Measurements from ENCODE around the gene NAT8.
"Not testable (repeated sequence)": the region's sequence is repeated elsewhere in the genome, so short reads cannot be mapped to it uniquely, and the experiment has no call there.

NAT8 gene

DNA sequence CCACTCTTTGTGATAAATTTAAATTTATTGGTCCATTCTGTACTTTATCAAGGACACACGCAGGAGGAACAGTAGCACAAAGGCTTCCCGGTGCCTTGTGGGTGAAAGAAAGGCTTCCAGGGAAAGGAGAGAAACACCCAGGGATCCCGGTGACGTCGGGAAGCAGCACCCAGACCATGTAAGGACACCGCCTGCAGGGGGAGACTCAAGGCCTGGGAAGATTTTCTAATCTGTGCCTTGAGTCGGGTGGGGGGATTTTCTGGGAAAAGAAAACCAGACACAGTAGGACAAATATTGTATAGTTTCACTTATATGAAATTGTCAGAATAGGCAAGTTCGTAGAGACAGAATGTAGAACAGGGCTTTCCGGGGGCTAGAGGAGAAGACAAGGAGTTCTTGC is 17.6 kb downstream of the NAT8 start:
- H3K4me1 ChIP-seq (ENCODE audit: control insufficient read depth, insufficient read depth, low read length); H3K27ac ChIP-seq (ENCODE audit: low read depth, low read length); H3K9ac ChIP-seq (ENCODE audit: low read length); H3K4me3 ChIP-seq (ENCODE audit: low read length); H3K27me3 ChIP-seq (ENCODE audit: control insufficient read depth, insufficient read depth, low read length); H3K36me3 ChIP-seq (ENCODE audit: control insufficient read depth, insufficient read depth, low read length): not testable (repeated sequence)

DNA sequence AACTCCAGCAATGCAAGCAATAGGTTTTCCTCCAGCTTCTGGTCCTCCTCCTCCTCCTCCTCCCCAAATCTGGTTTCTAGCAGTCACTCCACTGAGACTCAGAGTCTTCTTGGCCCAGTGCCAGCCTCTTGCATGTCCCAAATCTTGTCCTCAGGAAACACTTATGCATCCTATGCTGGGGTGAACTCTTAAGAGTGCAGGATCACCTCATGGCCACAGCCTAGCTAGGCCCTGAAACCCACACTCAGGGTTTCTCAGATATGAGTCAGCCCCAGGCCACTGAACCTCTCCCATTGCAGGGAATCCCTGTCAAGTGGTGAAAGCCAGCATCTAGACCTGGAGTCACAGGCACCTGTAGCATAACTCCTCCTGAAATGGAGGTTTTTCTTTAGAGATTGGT is 18.2 kb downstream of the NAT8 start:
- not testable (repeated sequence) for H3K36me3 ChIP-seq (ENCODE audit: control insufficient read depth, insufficient read depth, low read length); H3K27ac ChIP-seq (ENCODE audit: low read depth, low read length); H3K4me3 ChIP-seq (ENCODE audit: low read length); H3K27me3 ChIP-seq (ENCODE audit: control insufficient read depth, insufficient read depth, low read length); H3K9ac ChIP-seq (ENCODE audit: low read length); H3K4me1 ChIP-seq (ENCODE audit: control insufficient read depth, insufficient read depth, low read length)

DNA sequence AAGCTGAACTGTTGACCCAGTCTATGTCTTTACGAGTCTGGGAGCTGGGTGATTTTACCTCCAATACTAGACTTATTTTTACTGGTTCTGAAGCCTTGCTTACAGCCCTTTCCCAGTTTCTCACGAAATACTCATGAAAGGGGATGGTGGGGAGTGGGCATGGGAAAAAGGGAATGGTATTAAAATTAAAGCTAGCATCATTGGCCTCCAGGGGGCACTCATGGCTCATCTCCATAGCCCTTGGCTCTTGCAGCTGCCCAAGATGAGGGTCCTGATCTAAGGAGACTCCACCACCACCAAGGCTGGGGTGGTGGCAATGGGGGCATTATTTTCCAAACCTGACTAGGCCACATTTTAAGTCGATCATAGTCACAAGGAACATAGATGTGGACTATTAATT is 22.3 kb downstream of the NAT8 start:
- not testable (repeated sequence) for H3K27me3 ChIP-seq (ENCODE audit: control insufficient read depth, insufficient read depth, low read length); H3K4me1 ChIP-seq (ENCODE audit: control insufficient read depth, insufficient read depth, low read length); H3K27ac ChIP-seq (ENCODE audit: low read depth, low read length); H3K36me3 ChIP-seq (ENCODE audit: control insufficient read depth, insufficient read depth, low read length); H3K9ac ChIP-seq (ENCODE audit: low read length); H3K4me3 ChIP-seq (ENCODE audit: low read length)

DNA sequence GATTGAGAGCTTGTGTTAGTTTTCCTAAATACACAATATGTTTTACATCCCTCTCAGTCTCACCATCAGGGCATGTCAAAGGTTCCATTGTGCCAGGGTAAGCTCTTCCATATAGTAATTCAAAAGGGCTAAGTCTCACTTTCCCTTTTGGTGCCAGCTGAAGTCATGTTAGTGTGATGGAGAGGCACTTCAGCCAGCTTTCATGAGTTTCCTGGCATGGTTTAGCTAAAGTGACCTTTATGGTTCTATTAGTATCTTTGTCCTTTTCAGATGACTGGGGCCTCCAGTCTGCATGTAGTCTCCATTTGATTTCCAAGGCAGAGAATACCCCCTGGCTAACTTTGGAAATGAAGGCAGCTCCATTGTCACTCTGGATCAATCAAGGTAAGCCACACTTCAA is 27.2 kb downstream of the NAT8 start:
- no peaks in the 10 kb centered on the region for H3K27me3 ChIP-seq (ENCODE audit: control insufficient read depth, insufficient read depth, low read length)
- no peak overlapping the region for H3K4me3 ChIP-seq (ENCODE audit: low read length)
- no peak overlapping the region for H3K27ac ChIP-seq (ENCODE audit: low read depth, low read length)
- H3K9ac ChIP-seq (ENCODE audit: low read length): no peak overlapping the region
- H3K4me1 ChIP-seq (ENCODE audit: control insufficient read depth, insufficient read depth, low read length): no peaks in the 10 kb centered on the region
- H3K36me3 ChIP-seq (ENCODE audit: control insufficient read depth, insufficient read depth, low read length): no peaks in the 10 kb centered on the region

DNA sequence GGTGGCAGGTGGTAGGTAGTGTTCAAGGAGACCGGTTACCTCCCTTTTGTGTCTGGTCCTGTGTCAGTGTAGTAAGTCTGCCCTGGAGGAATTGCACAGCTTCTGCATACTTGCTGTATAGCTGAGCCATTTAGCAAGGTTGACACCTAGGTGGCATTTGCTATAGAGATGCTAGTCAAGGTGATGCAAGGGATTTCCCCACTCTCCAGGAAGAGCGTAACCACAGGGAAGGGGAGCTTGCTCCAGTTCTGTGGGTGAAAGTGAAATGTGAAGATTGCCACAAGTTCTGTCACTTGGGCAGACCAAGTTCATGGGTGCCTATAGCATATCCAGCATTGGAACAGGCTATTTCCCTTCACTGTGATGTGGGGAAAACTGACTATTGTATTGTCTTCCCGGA is 28.1 kb downstream of the NAT8 start:
- H3K4me3 ChIP-seq (ENCODE audit: low read length): no peak overlapping the region
- H3K36me3 ChIP-seq (ENCODE audit: control insufficient read depth, insufficient read depth, low read length): no peaks in the 10 kb centered on the region
- H3K27me3 ChIP-seq (ENCODE audit: control insufficient read depth, insufficient read depth, low read length): no peaks in the 10 kb centered on the region
- H3K4me1 ChIP-seq (ENCODE audit: control insufficient read depth, insufficient read depth, low read length): no peaks in the 10 kb centered on the region
- H3K27ac ChIP-seq (ENCODE audit: low read depth, low read length): no peak overlapping the region
- no peak overlapping the region for H3K9ac ChIP-seq (ENCODE audit: low read length)

DNA sequence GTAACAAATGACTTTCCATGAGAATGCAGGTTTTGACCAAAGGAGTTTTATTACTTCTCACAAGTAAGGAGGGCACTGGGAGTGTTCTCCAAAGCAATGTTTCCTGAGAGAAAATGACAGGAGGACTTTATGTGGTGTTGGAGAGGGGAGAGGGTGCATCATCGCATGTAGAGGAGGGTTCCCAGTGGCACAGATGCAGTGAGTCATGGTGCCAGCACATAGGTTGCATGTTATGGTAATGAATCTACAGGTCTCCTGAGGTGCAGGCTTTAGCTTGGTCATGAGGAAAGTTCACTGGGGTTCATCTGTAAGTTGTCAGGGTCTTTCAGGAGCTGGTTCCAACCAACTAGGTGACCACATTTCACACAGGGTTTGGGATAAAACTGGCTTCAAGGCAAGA is 30.4 kb downstream of the NAT8 start:
- no peak overlapping the region for H3K9ac ChIP-seq (ENCODE audit: low read length)
- no peak overlapping the region for H3K27ac ChIP-seq (ENCODE audit: low read depth, low read length)
- H3K27me3 ChIP-seq (ENCODE audit: control insufficient read depth, insufficient read depth, low read length): no peaks in the 10 kb centered on the region
- H3K36me3 ChIP-seq (ENCODE audit: control insufficient read depth, insufficient read depth, low read length): peaks cover 4% of the 10 kb centered on the region
- no peaks in the 10 kb centered on the region for H3K4me1 ChIP-seq (ENCODE audit: control insufficient read depth, insufficient read depth, low read length)
- H3K4me3 ChIP-seq (ENCODE audit: low read length): no peak overlapping the region

DNA sequence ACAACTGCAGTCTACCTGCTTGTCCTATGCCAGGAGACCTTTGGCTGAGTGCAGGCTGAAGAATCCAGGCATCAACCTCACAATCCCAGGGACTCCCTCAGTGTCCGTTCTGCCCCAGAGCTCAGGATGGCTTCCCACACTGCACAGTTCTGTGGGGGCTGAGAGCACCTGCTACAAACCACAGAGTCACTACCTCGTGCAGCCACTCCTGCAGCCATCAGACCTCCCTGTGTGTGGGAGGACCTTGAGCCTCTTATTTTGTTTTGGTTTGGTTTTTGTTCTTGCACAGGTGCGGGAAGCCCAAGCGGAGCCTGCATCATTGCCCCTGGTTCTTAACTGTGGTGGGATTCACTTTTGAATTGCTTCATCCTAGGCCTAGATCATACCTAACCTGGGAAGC is 31.0 kb downstream of the NAT8 start:
- Histone ChIP-seq H3K4me1 (ENCODE audit: control insufficient read depth, insufficient read depth, low read length) (no peaks in the 10 kb centered on the region), H3K9ac (ENCODE audit: low read length) (no peak overlapping the region), H3K27ac (ENCODE audit: low read depth, low read length) (no peak overlapping the region), H3K36me3 (ENCODE audit: control insufficient read depth, insufficient read depth, low read length) (peaks cover 4% of the 10 kb centered on the region), H3K27me3 (ENCODE audit: control insufficient read depth, insufficient read depth, low read length) (no peaks in the 10 kb centered on the region), H3K4me3 (ENCODE audit: low read length) (no peak overlapping the region)

DNA sequence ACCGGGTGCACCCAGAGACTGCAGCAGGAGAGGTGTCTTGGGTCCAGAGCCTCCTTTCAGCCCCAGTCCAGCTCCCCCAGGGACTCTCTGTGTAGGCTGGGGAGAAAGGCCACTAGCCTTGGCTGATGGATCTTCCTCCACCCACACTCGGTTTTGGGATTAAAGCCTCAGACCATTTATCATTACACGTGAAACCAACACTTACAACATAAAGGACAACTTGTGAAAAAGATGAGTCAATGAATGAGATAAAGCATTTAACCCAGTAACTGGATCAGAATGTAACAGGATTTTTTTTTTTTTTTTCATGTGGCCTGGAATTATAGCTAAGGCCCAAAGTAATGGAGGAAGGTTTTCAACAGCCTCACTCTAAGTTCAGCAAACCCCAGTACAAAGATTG is 32.1 kb downstream of the NAT8 start:
- H3K4me3 ChIP-seq (ENCODE audit: low read length): no peak overlapping the region
- no peaks in the 10 kb centered on the region for H3K4me1 ChIP-seq (ENCODE audit: control insufficient read depth, insufficient read depth, low read length)
- no peak overlapping the region for H3K27ac ChIP-seq (ENCODE audit: low read depth, low read length)
- peaks cover 4% of the 10 kb centered on the region for H3K36me3 ChIP-seq (ENCODE audit: control insufficient read depth, insufficient read depth, low read length)
- no peak overlapping the region for H3K9ac ChIP-seq (ENCODE audit: low read length)
- no peaks in the 10 kb centered on the region for H3K27me3 ChIP-seq (ENCODE audit: control insufficient read depth, insufficient read depth, low read length)

DNA sequence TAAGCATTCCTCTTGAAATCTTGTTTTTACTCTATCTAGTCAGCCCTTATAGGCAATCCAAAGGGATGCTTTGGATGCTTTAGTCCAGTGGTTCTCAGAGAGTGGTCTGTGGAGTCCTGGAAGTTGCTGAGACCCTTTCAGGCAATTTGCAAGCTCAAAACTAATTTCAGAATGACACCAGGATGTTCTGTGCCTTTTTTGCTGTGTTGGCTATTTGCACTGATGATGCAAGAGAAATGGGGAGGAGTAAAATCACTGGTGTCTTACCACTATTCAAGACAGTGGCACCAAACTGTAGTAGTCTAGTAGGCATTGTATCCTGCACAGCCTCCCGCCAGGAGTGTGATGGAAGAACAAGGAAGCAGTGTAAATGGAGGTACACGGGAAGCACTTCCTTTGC is 37.6 kb downstream of the NAT8 start:
- H3K36me3 ChIP-seq (ENCODE audit: control insufficient read depth, insufficient read depth, low read length): peaks cover 11% of the 10 kb centered on the region
- H3K9ac ChIP-seq (ENCODE audit: low read length); H3K4me1 ChIP-seq (ENCODE audit: control insufficient read depth, insufficient read depth, low read length); H3K27me3 ChIP-seq (ENCODE audit: control insufficient read depth, insufficient read depth, low read length); H3K4me3 ChIP-seq (ENCODE audit: low read length); H3K27ac ChIP-seq (ENCODE audit: low read depth, low read length): not testable (repeated sequence)

DNA sequence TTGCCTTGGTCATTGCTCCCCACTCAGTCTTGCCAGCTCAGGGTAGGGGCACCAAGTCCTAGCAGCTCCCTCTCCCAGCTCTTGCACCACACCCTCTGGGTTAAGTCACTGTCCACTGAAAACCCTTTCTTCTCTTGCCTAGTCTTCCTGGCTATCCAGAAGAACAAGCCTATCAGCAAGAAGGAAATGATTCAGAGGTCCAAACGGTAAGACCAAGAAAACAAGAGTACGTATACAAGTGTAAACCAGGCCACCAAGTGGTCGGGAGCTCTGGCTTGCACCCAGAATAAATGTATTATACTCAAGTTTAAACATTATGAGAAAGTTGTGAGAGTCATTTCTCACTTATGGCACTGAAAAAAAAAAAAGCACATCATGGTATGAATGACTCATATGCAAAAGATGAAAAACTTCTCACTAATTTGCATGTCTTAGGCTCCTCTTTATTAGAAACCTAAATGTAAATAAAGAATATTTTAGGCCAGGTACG is 39.1 kb downstream of the NAT8 start:
- H3K9ac ChIP-seq (ENCODE audit: low read length); H3K27me3 ChIP-seq (ENCODE audit: control insufficient read depth, insufficient read depth, low read length); H3K4me3 ChIP-seq (ENCODE audit: low read length); H3K27ac ChIP-seq (ENCODE audit: low read depth, low read length); H3K4me1 ChIP-seq (ENCODE audit: control insufficient read depth, insufficient read depth, low read length); H3K36me3 ChIP-seq (ENCODE audit: control insufficient read depth, insufficient read depth, low read length): not testable (repeated sequence)

DNA sequence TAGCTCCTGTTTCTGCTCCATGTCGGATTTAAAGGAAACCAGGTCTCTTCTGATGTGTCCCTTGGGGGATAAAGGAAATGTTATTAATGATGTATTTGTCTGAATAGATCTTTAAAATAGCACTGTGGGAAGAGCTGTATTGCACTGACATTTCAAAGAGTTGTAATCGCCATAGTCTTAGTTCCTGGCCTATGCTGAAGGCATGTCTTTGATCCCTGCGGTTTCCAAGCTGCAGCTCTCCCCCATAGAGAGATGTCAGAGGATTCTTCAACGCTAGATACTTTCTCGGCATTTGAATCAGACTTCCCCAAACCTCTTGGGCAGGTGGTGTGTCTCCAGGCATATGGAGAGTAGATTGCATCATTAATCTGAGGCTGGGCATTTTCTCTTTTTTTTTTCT is 40.4 kb downstream of the NAT8 start:
- H3K4me1 ChIP-seq (ENCODE audit: control insufficient read depth, insufficient read depth, low read length): no peaks in the 10 kb centered on the region
- H3K4me3 ChIP-seq (ENCODE audit: low read length): no peak overlapping the region
- no peak overlapping the region for H3K27ac ChIP-seq (ENCODE audit: low read depth, low read length)
- H3K9ac ChIP-seq (ENCODE audit: low read length): no peak overlapping the region
- peaks cover 7% of the 10 kb centered on the region for H3K36me3 ChIP-seq (ENCODE audit: control insufficient read depth, insufficient read depth, low read length)
- H3K27me3 ChIP-seq (ENCODE audit: control insufficient read depth, insufficient read depth, low read length): no peaks in the 10 kb centered on the region

DNA sequence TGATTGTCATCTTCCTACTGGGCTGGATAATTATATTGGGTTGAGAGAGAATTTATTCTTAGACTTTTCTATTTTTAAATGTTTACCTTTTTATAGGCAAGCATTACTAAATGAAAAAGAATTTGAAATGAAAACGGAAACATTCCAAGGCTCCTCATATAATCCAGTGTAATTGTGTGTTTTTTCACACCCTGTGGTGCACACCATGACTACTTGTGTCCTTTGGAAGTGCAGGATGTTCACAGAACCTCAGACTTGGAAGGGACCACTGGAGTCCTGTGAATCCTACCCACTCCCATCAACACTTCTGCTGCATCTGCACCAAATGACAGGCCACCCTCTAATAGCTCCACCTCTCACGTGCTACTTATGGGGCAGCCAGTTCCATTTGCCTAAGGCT is 48.0 kb downstream of the NAT8 start:
- H3K27ac ChIP-seq (ENCODE audit: low read depth, low read length): no peak overlapping the region
- H3K4me3 ChIP-seq (ENCODE audit: low read length): no peak overlapping the region
- no peaks in the 10 kb centered on the region for H3K36me3 ChIP-seq (ENCODE audit: control insufficient read depth, insufficient read depth, low read length)
- no peaks in the 10 kb centered on the region for H3K4me1 ChIP-seq (ENCODE audit: control insufficient read depth, insufficient read depth, low read length)
- no peak overlapping the region for H3K9ac ChIP-seq (ENCODE audit: low read length)
- H3K27me3 ChIP-seq (ENCODE audit: control insufficient read depth, insufficient read depth, low read length): no peaks in the 10 kb centered on the region

DNA sequence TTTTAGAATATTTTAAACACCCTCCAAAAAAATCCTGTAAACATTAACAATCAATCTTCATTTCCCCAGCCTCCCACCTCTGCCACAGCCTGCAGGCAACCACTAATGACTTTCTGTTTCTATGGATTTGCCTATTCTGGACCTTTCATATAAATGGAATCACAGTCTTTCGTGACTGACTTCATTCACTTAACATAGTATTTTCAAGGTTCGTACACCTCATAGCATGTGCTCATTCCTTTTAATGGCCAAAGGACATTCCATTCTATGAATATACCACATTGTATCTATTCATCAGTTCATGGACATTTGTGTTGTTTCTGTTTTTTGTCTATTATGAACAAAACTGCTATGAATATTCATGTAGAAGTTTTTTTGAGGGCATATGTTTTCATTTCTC is 48.5 kb downstream of the NAT8 start:
- Histone ChIP-seq H3K36me3 (ENCODE audit: control insufficient read depth, insufficient read depth, low read length) (no peaks in the 10 kb centered on the region), H3K4me1 (ENCODE audit: control insufficient read depth, insufficient read depth, low read length) (no peaks in the 10 kb centered on the region), H3K9ac (ENCODE audit: low read length) (no peak overlapping the region)

More for the DNA sequence above, 48.5 kb downstream of the NAT8 start:
- no peak overlapping the region for H3K4me3 ChIP-seq (ENCODE audit: low read length)
- H3K27me3 ChIP-seq (ENCODE audit: control insufficient read depth, insufficient read depth, low read length): no peaks in the 10 kb centered on the region
- H3K27ac ChIP-seq (ENCODE audit: low read depth, low read length): no peak overlapping the region
